LoVo (cell line): ENCODE results near the gene CGB2.
"Not testable (repeated sequence)": the region's sequence is repeated elsewhere in the genome, so short reads cannot be mapped to it uniquely, and the experiment has no call there.

Source experiments
- DNase-seq: peaks from one replicate; pipeline ENCODE4 v3.0.0-alpha.2; 2016; ENCODE audit warnings: low spot score

Gene CGB2

DNA sequence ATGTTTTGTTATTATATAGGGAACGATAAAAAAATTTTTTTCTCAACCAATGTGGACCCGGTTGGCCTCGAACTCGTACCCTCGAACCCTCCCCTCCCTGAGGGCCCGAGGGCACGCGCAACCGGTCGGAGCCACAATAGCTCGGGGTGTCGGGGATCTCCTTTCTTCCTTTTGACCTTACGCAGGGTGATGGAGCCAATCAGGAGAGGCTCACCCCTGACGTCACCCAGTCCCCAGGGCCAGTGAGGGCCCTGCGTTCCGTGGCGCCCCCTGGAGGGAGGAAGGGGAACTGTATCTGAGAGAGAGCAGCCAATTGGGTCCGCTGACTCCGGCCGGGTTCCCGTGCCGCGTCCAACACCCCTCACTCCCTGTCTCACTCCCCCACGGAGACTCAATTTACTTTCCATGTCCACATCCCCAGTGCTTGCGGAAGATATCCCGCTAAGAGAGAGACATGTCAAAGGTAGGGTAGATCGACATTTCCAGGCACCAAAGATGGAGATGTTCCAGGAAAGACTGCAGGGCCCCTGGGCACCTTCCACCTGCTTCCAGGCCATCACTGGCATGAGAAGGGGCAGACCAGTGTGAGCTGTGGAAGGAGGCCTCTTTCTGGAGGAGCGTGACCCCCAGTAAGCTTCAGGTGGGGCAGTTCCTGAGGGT, at the start of gene CGB2:
TSS of gene CGB2 (plus strand) at position 249 of the 660 bp plus-strand sequence. CDS start at position 455, 206 bp downstream.
- DNase-seq, result not testable (repeated sequence)

GRCh38 chr19:48982280-48982679, 49.4 kb upstream of the CGB2 start:
- no peak for DNase-seq

- DNase-seq, result no peak
Measured at GRCh38 chr19:48985711-48986110, 46.0 kb upstream of the CGB2 start.

- no peak for DNase-seq
Measured at GRCh38 chr19:48986211-48986610, 45.5 kb upstream of the CGB2 start.

- DNase-seq, result no peak
Measured at GRCh38 chr19:48987323-48987722, 44.4 kb upstream of the CGB2 start.

- no peak for DNase-seq
Measured at GRCh38 chr19:48988286-48988685, 43.4 kb upstream of the CGB2 start.

- no peak for DNase-seq
Measured at GRCh38 chr19:48988860-48989259, 42.8 kb upstream of the CGB2 start.

GRCh38 chr19:48989701-48990291, 41.9 kb upstream of the CGB2 start:
- DNase-seq, result no peak

- DNase-seq, result no peak
Measured at GRCh38 chr19:48990400-48990799, 41.3 kb upstream of the CGB2 start.

DNA sequence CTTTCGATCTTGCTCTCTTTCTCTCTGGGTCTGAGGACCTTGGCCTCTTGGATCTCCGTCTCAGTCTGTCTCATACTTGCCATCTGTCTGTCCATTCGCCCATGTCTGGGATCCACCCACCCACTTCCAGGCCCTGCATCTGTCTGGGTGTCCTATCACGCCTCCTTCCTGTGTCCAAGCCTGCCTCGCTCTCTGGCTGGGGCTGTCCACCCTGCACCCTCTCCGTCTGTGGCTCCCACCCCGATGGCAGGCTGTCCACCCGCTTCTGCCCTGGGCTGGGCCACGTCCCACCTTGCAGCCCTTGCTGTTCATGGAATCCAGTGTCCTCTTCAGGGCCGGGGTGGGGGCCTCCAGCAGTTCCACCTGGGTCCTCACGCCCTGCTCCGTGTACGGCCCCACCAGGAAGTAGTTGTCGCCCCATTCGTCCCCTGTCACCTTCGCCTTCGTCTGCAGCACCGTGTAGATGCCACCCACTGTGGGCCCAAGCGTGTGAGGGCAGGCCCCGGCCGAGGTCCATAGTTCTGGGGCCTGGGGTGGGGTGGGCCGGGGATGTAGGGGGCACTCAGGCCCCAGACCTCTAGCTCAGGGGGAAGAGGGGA, 40.6 kb upstream of the CGB2 start:
- DNase-seq, result no peak

- DNase-seq, result peak; percentile 68
Measured at GRCh38 chr19:48991873-48992580, 39.7 kb upstream of the CGB2 start.

- DNase-seq, result no peak
Measured at GRCh38 chr19:48992581-48993174, 39.0 kb upstream of the CGB2 start.

DNA sequence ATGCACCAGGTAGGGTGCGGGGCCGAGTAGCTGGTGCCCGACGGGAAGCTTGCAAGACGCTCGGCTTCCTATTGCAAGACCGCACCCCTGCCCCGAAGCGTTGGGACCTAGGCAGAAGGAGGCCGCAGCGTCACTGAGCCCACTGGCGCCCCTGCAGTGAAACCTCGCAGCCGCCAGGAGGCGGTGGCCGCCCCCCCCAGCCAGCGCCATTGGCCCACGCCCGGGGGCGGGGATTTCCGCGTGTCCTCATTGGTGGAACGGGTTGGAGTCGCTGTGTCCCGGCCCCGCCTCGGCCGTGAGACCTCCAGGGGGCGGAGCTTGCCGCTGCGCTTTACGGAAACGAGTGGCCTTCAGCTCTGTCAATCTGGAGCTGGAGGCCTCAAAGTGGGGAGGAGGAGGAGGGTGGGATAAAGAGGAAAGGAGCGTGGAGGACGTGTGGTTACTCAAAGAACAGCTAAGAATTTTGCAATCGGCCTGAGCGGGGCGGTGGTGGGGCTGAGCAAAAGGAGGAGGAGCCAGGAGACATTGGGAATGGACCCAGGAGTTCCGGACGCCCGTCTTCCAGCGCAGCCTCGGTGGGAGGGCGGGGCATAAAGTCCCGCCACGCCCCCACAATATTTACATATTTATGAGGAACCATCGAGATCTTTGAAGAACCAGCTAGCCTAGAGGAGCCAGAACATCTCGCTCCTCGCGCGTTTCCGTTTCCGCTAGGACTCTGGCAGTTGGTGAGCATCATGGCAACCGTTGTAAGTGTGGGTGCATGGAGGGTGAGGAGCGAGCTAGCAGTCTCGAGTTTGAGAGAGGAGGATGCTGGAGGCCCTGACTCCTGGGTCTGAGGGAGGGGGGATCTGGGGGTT, 38.3 kb upstream of the CGB2 start, which contains the start of the genes GYS1 and RUVBL2:
TSS of gene GYS1 (minus strand) at position 135 of the 860 bp plus-strand sequence. CDS start 197 bp downstream, outside the sequence.
TSS of gene RUVBL2 (plus strand) at position 713 of the 860 bp plus-strand sequence. CDS start at position 738, 25 bp downstream.
- peak; percentile 99 for DNase-seq

DNA sequence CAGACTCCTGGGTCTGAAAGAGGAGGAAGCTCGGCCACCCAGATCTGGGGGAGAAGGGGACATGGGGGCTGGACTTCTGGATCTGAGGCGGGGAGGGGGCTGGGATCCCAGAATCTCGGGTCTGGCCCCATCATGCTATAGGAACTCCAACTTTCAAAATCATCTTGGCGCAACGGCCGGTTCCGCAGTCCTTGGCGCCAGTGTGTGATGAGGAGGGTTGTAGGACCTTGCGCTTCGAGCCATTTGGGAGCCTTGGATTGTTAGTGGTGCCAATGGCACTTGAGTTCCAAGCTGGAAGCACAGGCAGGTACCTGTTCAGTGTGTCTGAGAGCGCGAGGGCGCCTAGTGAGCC, 37.7 kb upstream of the CGB2 start:
- no peak for DNase-seq

- DNase-seq, result peak; percentile 14
Measured at GRCh38 chr19:48997972-48998371, 33.7 kb upstream of the CGB2 start.

DNA sequence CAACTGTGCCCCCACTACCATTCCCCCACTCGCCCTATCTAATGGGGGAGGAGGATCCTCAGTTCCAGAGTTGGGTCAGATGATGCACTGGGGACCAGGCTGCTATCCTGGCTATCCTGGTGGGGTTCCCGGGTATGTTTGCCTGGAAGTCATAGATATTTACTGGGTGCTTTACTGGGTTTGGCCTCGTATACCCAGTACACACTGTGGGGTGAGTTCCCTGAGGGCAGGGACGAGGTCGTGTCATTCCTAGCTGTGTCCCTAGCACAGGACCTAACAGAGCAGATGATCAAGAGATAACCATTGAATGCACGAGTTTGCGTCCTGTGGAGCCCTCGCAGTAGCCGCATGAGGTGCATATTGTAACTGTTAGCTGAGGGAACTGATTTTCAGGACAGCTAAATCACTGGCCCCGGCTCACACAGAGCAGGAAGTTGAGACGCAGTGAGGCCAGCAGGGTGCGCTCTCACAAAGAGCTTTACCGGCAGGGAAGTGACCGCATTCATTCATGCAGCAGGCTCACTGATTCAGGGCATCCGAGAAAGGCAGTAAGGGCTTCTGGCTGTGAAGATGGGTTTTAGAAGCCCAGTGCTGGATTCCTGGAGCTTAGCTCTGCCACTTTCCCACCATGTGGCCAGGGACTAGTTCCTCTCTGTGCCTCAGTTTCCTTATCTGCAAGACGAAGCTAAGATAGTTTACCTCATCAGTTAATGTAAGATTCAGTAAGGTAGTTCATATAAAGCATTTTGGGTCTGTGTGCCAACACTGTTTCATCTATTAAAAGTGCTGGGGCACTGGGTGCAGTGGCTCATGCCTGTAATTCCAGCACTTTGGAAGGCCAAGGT, 32.0 kb upstream of the CGB2 start:
- DNase-seq, result peak; percentile 29

DNA sequence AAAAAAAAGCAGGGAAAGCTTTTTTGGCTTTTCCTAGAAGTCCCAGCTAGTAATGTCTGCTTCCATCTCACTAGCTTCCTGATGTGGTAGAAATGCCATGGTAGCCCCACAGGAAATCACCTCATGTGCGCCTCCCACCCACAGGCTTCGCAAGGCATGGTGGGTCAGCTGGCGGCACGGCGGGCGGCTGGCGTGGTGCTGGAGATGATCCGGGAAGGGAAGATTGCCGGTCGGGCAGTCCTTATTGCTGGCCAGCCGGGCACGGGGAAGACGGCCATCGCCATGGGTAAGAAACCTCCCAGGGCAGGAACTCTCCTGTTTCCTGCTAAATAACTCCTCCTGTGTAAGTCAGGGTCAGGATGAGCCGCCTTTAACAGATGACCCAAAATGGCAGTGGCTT, 27.6 kb upstream of the CGB2 start:
- no peak for DNase-seq

DNA sequence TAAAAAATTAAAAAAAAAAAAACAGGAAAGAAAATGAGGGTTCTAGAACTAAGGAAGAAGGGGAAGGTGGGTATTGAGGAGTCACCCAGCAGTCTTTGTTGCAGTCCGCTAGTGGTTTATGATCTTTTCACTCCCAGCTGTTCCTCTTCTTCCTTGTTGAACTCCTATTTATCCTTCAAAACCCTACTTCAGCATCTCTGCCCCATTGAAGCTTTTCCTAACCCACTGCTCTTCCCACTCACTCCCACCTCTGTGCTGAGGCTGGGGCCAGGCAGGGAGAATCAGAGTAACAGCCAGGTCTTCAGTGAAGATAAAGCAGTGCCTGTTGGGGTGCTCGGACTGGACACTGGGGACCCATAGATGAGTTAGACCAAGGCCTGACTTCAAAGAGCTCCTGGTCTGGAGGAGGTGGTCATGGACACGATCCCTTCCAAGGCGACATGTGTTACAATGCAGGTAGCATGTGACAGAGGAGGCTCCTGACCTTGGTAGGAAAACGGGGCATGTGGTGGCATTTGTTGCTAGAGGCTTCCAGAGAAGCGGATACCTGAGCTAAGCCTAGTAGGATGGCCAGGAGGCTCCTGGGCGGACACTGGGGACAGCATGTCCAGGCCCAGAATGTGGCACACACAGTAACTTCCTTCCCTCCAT, 26.6 kb upstream of the CGB2 start:
- DNase-seq, result no peak

DNA sequence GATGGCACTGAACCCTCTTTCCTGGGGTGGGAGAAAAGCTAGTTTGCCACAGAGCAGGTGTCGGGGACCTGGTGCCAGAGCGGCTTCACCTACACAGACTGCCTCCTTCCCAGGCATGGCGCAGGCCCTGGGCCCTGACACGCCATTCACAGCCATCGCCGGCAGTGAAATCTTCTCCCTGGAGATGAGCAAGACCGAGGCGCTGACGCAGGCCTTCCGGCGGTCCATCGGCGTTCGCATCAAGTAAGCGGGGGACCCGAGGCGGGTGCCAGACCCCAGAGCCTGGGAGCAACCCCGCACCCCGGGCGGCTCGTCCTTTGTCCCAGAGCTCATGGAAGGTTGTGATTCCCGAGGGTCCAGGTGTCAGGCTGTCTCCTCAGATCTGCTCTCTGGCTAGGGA, 24.8 kb upstream of the CGB2 start:
- DNase-seq, result no peak

DNA sequence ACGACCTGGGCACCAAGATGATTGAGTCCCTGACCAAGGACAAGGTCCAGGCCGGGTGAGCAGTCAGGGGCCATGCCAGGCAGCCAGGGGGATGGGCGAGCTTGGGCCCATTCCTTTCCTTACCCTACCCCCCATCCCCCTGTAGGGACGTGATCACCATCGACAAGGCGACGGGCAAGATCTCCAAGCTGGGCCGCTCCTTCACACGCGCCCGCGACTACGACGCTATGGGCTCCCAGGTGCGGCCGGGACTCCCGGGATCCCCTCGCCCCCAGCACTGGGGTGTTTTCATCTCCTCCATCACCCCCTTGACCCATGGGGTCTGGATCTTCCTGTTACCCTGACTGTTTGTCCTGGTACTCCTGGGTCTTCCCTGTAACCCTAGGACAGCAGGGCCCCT, 21.9 kb upstream of the CGB2 start:
- no peak for DNase-seq
